ENCODE data around the gene THSD7B. TPM values are rescaled to one million over a fixed set of nuclear protein-coding genes. Genes with fewer than 3 reads are reported as not detected.

THSD7B gene
- total and polyA plus RNA-seq, 10 of the 15 experiments (the other 5 are each of a cell fraction or from before 2014, with no cell fraction given): 0.03 to 0.56 (median 0.28) TPM

DNA sequence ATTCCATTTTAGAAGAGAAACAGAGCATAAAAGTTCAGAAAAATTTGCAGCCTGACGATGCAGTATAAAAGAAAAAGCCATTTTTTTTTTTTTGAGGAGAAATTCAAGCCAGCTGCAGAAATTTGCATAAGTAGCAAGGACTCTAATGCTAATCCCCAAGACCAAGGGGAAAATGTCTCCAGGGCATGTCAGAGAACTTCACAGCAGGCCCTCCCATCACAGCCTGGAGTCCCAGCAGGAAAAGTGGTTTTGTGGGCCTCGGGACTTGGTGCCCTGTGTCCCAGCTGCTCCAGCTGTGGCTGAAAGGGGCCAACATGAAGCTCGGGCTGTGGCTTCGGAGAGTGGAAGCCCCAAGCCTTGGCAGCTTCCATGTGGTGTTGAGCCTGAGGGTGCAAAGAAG lies 873.6 kb downstream of the THSD7B start:
- H3K36me3 ChIP-seq (ENCODE audit: control insufficient read depth in 2 of 2, insufficient read depth in 2 of 2, low read length in 1 of 2): no peaks in the 10 kb centered on the region
- TF ChIP-seq HDAC2 (IDR thresholded peaks at IDR 0.05) (no peak), POLR2A (IDR thresholded peaks at IDR 0.05; ENCODE audit: low read depth, low read length) (no peak), MTA2 (IDR thresholded peaks at IDR 0.05; ENCODE audit: low read depth) (no peak)
- TF ChIP-seq, protein P1, sequence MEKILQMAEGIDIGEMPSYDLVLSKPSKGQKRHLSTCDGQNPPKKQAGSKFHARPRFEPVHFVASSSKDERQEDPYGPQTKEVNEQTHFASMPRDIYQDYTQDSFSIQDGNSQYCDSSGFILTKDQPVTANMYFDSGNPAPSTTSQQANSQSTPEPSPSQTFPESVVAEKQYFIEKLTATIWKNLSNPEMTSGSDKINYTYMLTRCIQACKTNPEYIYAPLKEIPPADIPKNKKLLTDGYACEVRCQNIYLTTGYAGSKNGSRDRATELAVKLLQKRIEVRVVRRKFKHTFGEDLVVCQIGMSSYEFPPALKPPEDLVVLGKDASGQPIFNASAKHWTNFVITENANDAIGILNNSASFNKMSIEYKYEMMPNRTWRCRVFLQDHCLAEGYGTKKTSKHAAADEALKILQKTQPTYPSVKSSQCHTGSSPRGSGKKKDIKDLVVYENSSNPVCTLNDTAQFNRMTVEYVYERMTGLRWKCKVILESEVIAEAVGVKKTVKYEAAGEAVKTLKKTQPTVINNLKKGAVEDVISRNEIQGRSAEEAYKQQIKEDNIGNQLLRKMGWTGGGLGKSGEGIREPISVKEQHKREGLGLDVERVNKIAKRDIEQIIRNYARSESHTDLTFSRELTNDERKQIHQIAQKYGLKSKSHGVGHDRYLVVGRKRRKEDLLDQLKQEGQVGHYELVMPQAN (conservative IDR thresholded peaks at IDR 0.05): no peak
- ATAC-seq (no peak), DNase-seq (ENCODE audit: low read depth, low spot score) (no peak), FAIRE-seq (no peak)
- in situ Hi-C loops (cut with MboI): no loop called here
- no peaks in the 10 kb centered on the region for H3K79me2 ChIP-seq (ENCODE audit: control insufficient read depth, insufficient read depth, low read length)
- H4K20me1 ChIP-seq (ENCODE audit: control insufficient read depth, insufficient read depth): no peaks in the 10 kb centered on the region
- CTCF ChIA-PET: no interaction called here
- H3K4me3 ChIP-seq: no peak overlapping the region
- no peak overlapping the region for H3K4me2 ChIP-seq (ENCODE audit: control insufficient read depth, insufficient read depth)
- no peak overlapping the region for H2AFZ ChIP-seq (ENCODE audit: control insufficient read depth, low read depth, low read length)
- H3K9me3 ChIP-seq (replicated peaks; ENCODE audit: control insufficient read depth, insufficient read depth, low read length): no peaks in the 10 kb centered on the region
- H3K27ac ChIP-seq (ENCODE audit: control insufficient read depth, insufficient read depth): no peak overlapping the region
- RAD21 ChIA-PET (ENCODE audit: unreplicated experiment): no interaction called here
- H3K4me1 ChIP-seq (ENCODE audit: control insufficient read depth, insufficient read depth, low read length): no peaks in the 10 kb centered on the region
- 0% methylated on average over 4 of the region's 4 CpGs for WGBS (ENCODE audit: insufficient coverage, insufficient replicate concordance, low lambda C conversion rate, missing lambda C conversion rate)
- H3K9ac ChIP-seq (ENCODE audit: control insufficient read depth, insufficient read depth, low read length): no peak overlapping the region
- no TSS peak for BruUV-seq (replicated peaks)
- SMC1A ChIA-PET (ENCODE audit: uncharacterized antibody, unreplicated experiment): no interaction called here
- H3K27me3 ChIP-seq (replicated peaks in 1 of 2; ENCODE audit: control insufficient read depth in 2 of 2, insufficient read depth in 2 of 2, low read length in 1 of 2): no peaks in the 10 kb centered on the region
- POLR2A ChIA-PET: no interaction called here
- intact Hi-C loops (cut with micrococcal nuclease; ENCODE audit: unreplicated experiment): no loop called here

DNA sequence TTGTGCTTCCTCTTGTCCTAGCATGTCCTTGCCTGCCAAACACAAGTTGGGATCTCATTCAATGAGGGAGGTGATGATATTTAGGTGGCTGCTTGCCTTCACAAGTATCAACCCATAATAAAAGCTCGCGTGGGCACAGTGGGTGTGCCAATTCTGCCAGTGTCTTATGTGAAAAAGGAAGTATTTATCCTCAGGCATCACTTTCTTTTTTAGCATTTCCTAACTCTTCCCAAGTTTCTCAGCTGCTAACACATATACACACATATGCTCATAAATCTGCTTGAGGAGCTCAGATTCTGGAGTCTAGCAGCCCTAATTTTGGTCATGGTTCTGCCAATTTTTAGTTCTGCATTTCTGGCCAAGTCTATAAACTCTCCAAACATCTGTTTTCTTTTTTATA lies 879.4 kb downstream of the THSD7B start:
- SMC1A ChIA-PET (ENCODE audit: uncharacterized antibody, unreplicated experiment): interaction anchor here (0.8 to 1.2 kb wide), 3 partner anchors 16 to 214 kb away, joined by 3 to 4 read pairs (median 3); no protein-coding TSS in a partner anchor
- no peaks in the 10 kb centered on the region for H3K4me1 ChIP-seq (ENCODE audit: control insufficient read depth, insufficient read depth, low read length)
- 32% methylated on average over 2 of the region's 2 CpGs for WGBS (ENCODE audit: insufficient coverage, insufficient replicate concordance, low lambda C conversion rate, missing lambda C conversion rate)
- no peak for DNase-seq (ENCODE audit: low read depth, low spot score)
- intact Hi-C loops (cut with micrococcal nuclease; ENCODE audit: unreplicated experiment) (no loop called here), in situ Hi-C loops (cut with MboI) (no loop called here)
- no peaks in the 10 kb centered on the region for H3K27me3 ChIP-seq (replicated peaks in 1 of 2; ENCODE audit: control insufficient read depth in 2 of 2, insufficient read depth in 2 of 2, low read length in 1 of 2)
- ATAC-seq: no peak
- RAD21 ChIA-PET (ENCODE audit: unreplicated experiment): no interaction called here
- no peak overlapping the region for H3K9ac ChIP-seq (ENCODE audit: control insufficient read depth, insufficient read depth, low read length)
- POLR2A ChIA-PET: no interaction called here
- no peak overlapping the region for H3K4me3 ChIP-seq
- CTCF ChIA-PET: interaction anchor here (1.4 kb wide), 1 partner anchor 13 kb away, joined by 5 read pairs; no protein-coding TSS in a partner anchor
- no peak overlapping the region for H2AFZ ChIP-seq (ENCODE audit: control insufficient read depth, low read depth, low read length)
- no peaks in the 10 kb centered on the region for H4K20me1 ChIP-seq (ENCODE audit: control insufficient read depth, insufficient read depth)
- BruUV-seq (replicated peaks): no TSS peak
- no peak for FAIRE-seq
- H3K36me3 ChIP-seq (ENCODE audit: control insufficient read depth in 2 of 2, insufficient read depth in 2 of 2, low read length in 1 of 2): no peaks in the 10 kb centered on the region
- no peaks in the 10 kb centered on the region for H3K9me3 ChIP-seq (replicated peaks; ENCODE audit: control insufficient read depth, insufficient read depth, low read length)
- H3K79me2 ChIP-seq (ENCODE audit: control insufficient read depth, insufficient read depth, low read length): no peaks in the 10 kb centered on the region
- H3K27ac ChIP-seq (ENCODE audit: control insufficient read depth, insufficient read depth): no peak overlapping the region
- H3K4me2 ChIP-seq (ENCODE audit: control insufficient read depth, insufficient read depth): no peak overlapping the region
- no peak for TF ChIP-seq ATF7 (IDR thresholded peaks at IDR 0.05; ENCODE audit: low read depth)
- TF ChIP-seq, protein P2, sequence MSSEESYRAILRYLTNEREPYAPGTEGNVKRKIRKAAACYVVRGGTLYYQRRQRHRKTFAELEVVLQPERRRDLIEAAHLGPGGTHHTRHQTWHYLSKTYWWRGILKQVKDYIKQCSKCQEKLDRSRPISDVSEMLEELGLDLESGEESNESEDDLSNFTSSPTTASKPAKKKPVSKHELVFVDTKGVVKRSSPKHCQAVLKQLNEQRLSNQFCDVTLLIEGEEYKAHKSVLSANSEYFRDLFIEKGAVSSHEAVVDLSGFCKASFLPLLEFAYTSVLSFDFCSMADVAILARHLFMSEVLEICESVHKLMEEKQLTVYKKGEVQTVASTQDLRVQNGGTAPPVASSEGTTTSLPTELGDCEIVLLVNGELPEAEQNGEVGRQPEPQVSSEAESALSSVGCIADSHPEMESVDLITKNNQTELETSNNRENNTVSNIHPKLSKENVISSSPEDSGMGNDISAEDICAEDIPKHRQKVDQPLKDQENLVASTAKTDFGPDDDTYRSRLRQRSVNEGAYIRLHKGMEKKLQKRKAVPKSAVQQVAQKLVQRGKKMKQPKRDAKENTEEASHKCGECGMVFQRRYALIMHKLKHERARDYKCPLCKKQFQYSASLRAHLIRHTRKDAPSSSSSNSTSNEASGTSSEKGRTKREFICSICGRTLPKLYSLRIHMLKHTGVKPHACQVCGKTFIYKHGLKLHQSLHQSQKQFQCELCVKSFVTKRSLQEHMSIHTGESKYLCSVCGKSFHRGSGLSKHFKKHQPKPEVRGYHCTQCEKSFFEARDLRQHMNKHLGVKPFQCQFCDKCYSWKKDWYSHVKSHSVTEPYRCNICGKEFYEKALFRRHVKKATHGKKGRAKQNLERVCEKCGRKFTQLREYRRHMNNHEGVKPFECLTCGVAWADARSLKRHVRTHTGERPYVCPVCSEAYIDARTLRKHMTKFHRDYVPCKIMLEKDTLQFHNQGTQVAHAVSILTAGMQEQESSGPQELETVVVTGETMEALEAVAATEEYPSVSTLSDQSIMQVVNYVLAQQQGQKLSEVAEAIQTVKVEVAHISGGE (CRISPR knock-in tag; IDR thresholded peaks at IDR 0.05): no peak
- TF ChIP-seq, protein P3, sequence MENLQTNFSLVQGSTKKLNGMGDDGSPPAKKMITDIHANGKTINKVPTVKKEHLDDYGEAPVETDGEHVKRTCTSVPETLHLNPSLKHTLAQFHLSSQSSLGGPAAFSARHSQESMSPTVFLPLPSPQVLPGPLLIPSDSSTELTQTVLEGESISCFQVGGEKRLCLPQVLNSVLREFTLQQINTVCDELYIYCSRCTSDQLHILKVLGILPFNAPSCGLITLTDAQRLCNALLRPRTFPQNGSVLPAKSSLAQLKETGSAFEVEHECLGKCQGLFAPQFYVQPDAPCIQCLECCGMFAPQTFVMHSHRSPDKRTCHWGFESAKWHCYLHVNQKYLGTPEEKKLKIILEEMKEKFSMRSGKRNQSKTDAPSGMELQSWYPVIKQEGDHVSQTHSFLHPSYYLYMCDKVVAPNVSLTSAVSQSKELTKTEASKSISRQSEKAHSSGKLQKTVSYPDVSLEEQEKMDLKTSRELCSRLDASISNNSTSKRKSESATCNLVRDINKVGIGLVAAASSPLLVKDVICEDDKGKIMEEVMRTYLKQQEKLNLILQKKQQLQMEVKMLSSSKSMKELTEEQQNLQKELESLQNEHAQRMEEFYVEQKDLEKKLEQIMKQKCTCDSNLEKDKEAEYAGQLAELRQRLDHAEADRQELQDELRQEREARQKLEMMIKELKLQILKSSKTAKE (IDR thresholded peaks at IDR 0.05; ENCODE audit: low read depth, poor library complexity, severe bottlenecking): no peak
- TF ChIP-seq SRF (IDR thresholded peaks at IDR 0.05; ENCODE audit: low read depth in 2 of 2, low read length in 2 of 2): no peak
- TF ChIP-seq ZNF274 (IDR thresholded peaks at IDR 0.05; ENCODE audit: insufficient read depth, insufficient read length): no peak
- TF ChIP-seq ZNF207 (IDR thresholded peaks at IDR 0.05; ENCODE audit: borderline replicate concordance): no peak
- TF ChIP-seq HCFC1 (IDR thresholded peaks at IDR 0.05; ENCODE audit: low read length): no peak
- no peak for TF ChIP-seq IKZF2 (IDR thresholded peaks at IDR 0.05)
